ENCODE data around the gene LSS. TPM values are rescaled to one million over a fixed set of nuclear protein-coding genes. Genes with fewer than 3 reads are reported as not detected.
A peak's percentile ranks its signal among the peaks of the same experiment; 100 is the strongest.

Gene LSS
- total and polyA plus RNA-seq, 3 experiments from 2014 or later: 16.1 to 20.4 (median 19.6) TPM

- Histone ChIP-seq H3K9me3 (ENCODE audit: low read length) (no peaks in the 10 kb centered on the region), H3K27ac (ENCODE audit: low read depth, low read length) (no peak overlapping the region), H3K4me3 (ENCODE audit: low read length) (no peak overlapping the region), H3K36me3 (ENCODE audit: insufficient read depth, low read length) (no peaks in the 10 kb centered on the region), H3K4me1 (ENCODE audit: insufficient read depth, low read length) (no peaks in the 10 kb centered on the region), H3K27me3 (ENCODE audit: insufficient read depth, low read length, poor library complexity, severe bottlenecking) (no peaks in the 10 kb centered on the region)
- Mint-ChIP-seq H3K4me1 (no peaks in the 10 kb centered on the region), H3K36me3 (peaks cover 0 to 1% (median 1%) of the 10 kb centered on the region in 3 donors), H3K9me3 (no peaks in the 10 kb centered on the region), H3K4me3 (no peak overlapping the region), H3K27ac (peak overlapping the region in 2 of 8 donors; percentile 51 to 52), H3K27me3 (peaks cover 2 to 23% of the 10 kb centered on the region in 2 donors)
- DNase-seq: no peak
- ChIA-PET POLR2A (no interaction called here), CTCF (no interaction called here)
Measured at GRCh38 chr21:46163380-46163779, 65.2 kb downstream of the LSS start.

DNA sequence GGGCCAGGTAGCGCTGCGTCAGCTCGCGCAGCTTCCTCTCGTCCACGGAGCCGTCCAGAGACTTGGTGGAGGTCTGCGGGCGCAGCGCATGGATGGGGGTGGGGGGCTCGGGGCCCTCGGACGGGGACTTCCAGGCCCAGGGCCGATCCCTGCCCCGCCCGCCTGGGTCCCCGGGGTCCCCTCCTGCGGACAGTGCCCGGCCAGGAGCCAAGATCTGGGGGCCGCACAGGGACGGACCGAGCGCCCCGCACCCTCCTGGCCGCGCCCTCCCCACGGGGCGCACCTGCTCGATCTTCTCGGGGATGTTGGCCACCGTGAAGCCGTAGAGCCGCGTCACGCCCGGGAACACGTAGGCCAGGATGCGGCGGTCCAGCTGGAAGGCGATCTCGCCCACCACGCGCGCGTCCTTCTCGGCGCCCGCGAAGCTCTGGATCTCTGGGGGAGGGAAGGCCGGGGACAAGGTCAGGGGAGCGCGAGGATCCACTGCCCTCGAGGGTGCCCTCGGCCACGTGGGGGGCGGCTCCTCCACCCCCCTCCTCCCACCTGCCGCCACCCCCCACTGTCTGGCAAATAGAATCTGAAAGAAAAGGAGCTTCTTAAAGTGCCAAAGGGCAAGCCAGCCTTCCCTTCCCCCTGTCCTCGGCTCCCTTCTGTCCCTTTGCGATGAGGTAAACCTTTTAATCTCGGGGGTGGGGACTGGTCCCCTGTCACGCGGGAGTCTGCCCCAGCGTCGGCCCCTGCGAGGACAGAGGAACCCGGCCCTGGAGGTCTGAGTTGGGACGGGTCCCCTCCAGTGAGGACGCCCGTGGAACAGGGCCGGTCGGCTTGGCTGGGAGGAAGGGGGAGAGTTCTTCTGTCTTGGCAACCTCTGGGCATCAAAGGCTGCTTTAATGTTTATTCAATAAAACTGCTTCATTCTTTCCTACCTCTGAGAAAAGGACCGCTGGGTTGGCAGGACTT lies 66.7 kb downstream of the LSS start:
- Mint-ChIP-seq H3K36me3 (peaks cover 0 to 1% (median 0%) of the 10 kb centered on the region in 3 donors), H3K27me3 (peaks cover 2 to 20% of the 10 kb centered on the region in 2 donors)
- CTCF ChIA-PET: no interaction called here

GRCh38 chr21:46160907-46161632 lies 67.5 kb downstream of the LSS start:
- peaks cover 2 to 20% of the 10 kb centered on the region in 2 donors for H3K27me3 Mint-ChIP-seq
- no peaks in the 10 kb centered on the region for H3K4me1 Mint-ChIP-seq
- H3K27me3 ChIP-seq (ENCODE audit: insufficient read depth, low read length, poor library complexity, severe bottlenecking): no peaks in the 10 kb centered on the region
- peak overlapping the region in 1 of 7 donors; percentile 22 for H3K4me3 Mint-ChIP-seq
- no peak overlapping the region for H3K4me3 ChIP-seq (ENCODE audit: low read length)
- peaks cover 0 to 1% (median 0%) of the 10 kb centered on the region in 3 donors for H3K36me3 Mint-ChIP-seq
- H3K27ac Mint-ChIP-seq: no peak overlapping the region
- CTCF ChIA-PET: no interaction called here
- no peaks in the 10 kb centered on the region for H3K4me1 ChIP-seq (ENCODE audit: insufficient read depth, low read length)
- DNase-seq: no peak
- H3K36me3 ChIP-seq (ENCODE audit: insufficient read depth, low read length): no peaks in the 10 kb centered on the region
- no peaks in the 10 kb centered on the region for H3K9me3 ChIP-seq (ENCODE audit: low read length)
- POLR2A ChIA-PET: no interaction called here
- no peaks in the 10 kb centered on the region for H3K9me3 Mint-ChIP-seq
- H3K27ac ChIP-seq (ENCODE audit: low read depth, low read length): no peak overlapping the region

More for the DNA sequence above, 66.7 kb downstream of the LSS start:
- no peaks in the 10 kb centered on the region for H3K9me3 Mint-ChIP-seq
- Histone ChIP-seq H3K27me3 (ENCODE audit: insufficient read depth, low read length, poor library complexity, severe bottlenecking) (no peaks in the 10 kb centered on the region), H3K9me3 (ENCODE audit: low read length) (no peaks in the 10 kb centered on the region), H3K4me1 (ENCODE audit: insufficient read depth, low read length) (no peaks in the 10 kb centered on the region), H3K36me3 (ENCODE audit: insufficient read depth, low read length) (no peaks in the 10 kb centered on the region), H3K4me3 (ENCODE audit: low read length) (no peak overlapping the region), H3K27ac (ENCODE audit: low read depth, low read length) (no peak overlapping the region)
- POLR2A ChIA-PET: no interaction called here
- H3K27ac Mint-ChIP-seq: no peak overlapping the region
- H3K4me3 Mint-ChIP-seq: no peak overlapping the region
- DNase-seq: peak in 1 of 5 donors; percentile 33
- H3K4me1 Mint-ChIP-seq: no peaks in the 10 kb centered on the region

DNA sequence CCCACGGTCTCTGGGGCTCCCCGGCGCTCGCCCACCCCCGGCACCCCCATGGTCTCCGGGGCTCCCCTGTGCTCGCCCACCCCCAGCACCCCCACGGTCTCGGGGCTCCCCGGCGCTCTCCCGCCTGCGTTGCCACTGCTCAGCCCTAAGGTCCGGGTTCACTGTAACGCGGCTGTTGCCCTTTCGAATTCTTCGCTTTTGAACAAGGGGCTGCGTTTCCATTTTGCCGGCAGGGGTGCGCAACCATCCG lies 68.0 kb downstream of the LSS start:
- CTCF ChIA-PET: no interaction called here
- no peaks in the 10 kb centered on the region for H3K9me3 Mint-ChIP-seq
- peaks cover 0 to 1% (median 0%) of the 10 kb centered on the region in 3 donors for H3K36me3 Mint-ChIP-seq
- POLR2A ChIA-PET: no interaction called here
- no peaks in the 10 kb centered on the region for H3K9me3 ChIP-seq (ENCODE audit: low read length)
- H3K4me1 ChIP-seq (ENCODE audit: insufficient read depth, low read length): no peaks in the 10 kb centered on the region
- H3K27me3 Mint-ChIP-seq: peaks cover 2 to 20% of the 10 kb centered on the region in 2 donors
- no peaks in the 10 kb centered on the region for H3K27me3 ChIP-seq (ENCODE audit: insufficient read depth, low read length, poor library complexity, severe bottlenecking)
- no peak overlapping the region for H3K4me3 ChIP-seq (ENCODE audit: low read length)
- no peaks in the 10 kb centered on the region for H3K4me1 Mint-ChIP-seq
- H3K27ac ChIP-seq (ENCODE audit: low read depth, low read length): no peak overlapping the region
- no peaks in the 10 kb centered on the region for H3K36me3 ChIP-seq (ENCODE audit: insufficient read depth, low read length)
- DNase-seq: no peak
- no peak overlapping the region for H3K27ac Mint-ChIP-seq
- no peak overlapping the region for H3K4me3 Mint-ChIP-seq

DNA sequence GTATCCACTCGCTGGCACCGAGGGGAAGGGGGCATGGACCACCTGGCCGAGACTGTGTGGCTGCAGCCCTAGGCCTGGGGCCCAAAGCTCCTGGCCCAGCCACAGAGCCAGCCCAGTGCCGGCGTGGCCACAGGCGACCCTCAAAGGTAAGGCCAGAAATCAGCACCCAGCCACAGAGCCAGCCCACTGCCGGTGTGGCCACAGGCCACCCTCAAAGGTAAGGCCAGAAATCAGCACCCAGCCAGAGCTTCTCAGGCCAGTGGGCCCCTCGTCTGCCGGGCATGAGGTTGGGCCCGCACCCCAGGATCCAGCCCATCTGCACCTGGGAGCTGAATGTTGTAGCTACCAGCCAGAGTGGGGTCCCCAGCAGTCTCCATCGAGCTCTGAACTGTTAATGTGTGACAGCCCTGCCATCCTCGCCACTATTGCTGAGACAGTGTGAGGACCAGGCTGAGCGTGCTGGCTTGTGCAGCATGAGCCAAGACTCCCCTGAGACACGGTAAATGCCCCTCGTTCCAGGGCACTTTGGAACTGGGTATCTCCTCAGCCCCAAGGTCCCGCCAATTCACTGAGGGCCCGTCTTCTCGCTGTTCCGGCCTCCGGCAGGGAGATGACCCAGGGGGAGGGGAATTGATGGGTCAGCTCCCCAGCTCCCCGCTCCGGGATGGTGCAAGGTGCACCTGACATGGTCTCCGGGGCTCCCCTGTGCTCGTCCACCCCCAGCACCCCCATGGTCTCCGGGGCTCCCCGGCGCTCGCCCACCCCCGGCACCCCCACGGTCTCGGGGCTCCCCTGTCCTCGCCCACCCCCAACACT lies 68.5 kb downstream of the LSS start:
- peak overlapping the region in 1 of 8 donors; percentile 27 for H3K27ac Mint-ChIP-seq
- H3K4me3 Mint-ChIP-seq: no peak overlapping the region
- no peak overlapping the region for H3K27ac ChIP-seq (ENCODE audit: low read depth, low read length)
- H3K4me1 ChIP-seq (ENCODE audit: insufficient read depth, low read length): no peaks in the 10 kb centered on the region
- no peak for DNase-seq
- H3K27me3 Mint-ChIP-seq: peaks cover 2 to 20% of the 10 kb centered on the region in 2 donors
- no peaks in the 10 kb centered on the region for H3K9me3 ChIP-seq (ENCODE audit: low read length)
- no peaks in the 10 kb centered on the region for H3K36me3 ChIP-seq (ENCODE audit: insufficient read depth, low read length)
- ChIA-PET POLR2A (no interaction called here), CTCF (no interaction called here)
- H3K4me1 Mint-ChIP-seq: no peaks in the 10 kb centered on the region
- H3K36me3 Mint-ChIP-seq: peaks cover 0 to 1% (median 0%) of the 10 kb centered on the region in 3 donors
- H3K9me3 Mint-ChIP-seq: no peaks in the 10 kb centered on the region
- H3K27me3 ChIP-seq (ENCODE audit: insufficient read depth, low read length, poor library complexity, severe bottlenecking): no peaks in the 10 kb centered on the region
- H3K4me3 ChIP-seq (ENCODE audit: low read length): no peak overlapping the region

GRCh38 chr21:46159390-46159789 lies 69.2 kb downstream of the LSS start:
- H3K27ac Mint-ChIP-seq: peak overlapping the region in 2 of 8 donors; percentile 27 to 63
- H3K27me3 Mint-ChIP-seq: peaks cover 2 to 15% of the 10 kb centered on the region in 2 donors
- ChIA-PET POLR2A (no interaction called here), CTCF (no interaction called here)
- H3K27ac ChIP-seq (ENCODE audit: low read depth, low read length): no peak overlapping the region
- no peaks in the 10 kb centered on the region for H3K36me3 ChIP-seq (ENCODE audit: insufficient read depth, low read length)
- no peaks in the 10 kb centered on the region for H3K4me1 Mint-ChIP-seq
- no peak overlapping the region for H3K4me3 ChIP-seq (ENCODE audit: low read length)
- no peaks in the 10 kb centered on the region for H3K9me3 Mint-ChIP-seq
- no peak for DNase-seq
- H3K27me3 ChIP-seq (ENCODE audit: insufficient read depth, low read length, poor library complexity, severe bottlenecking): no peaks in the 10 kb centered on the region
- H3K36me3 Mint-ChIP-seq: peaks cover 0 to 1% (median 0%) of the 10 kb centered on the region in 3 donors
- no peak overlapping the region for H3K4me3 Mint-ChIP-seq
- no peaks in the 10 kb centered on the region for H3K4me1 ChIP-seq (ENCODE audit: insufficient read depth, low read length)
- H3K9me3 ChIP-seq (ENCODE audit: low read length): no peaks in the 10 kb centered on the region

- no peak overlapping the region for H3K27ac Mint-ChIP-seq
- ChIA-PET POLR2A (no interaction called here), CTCF (no interaction called here)
- Histone ChIP-seq H3K27ac (ENCODE audit: low read depth, low read length) (no peak overlapping the region), H3K36me3 (ENCODE audit: insufficient read depth, low read length) (no peaks in the 10 kb centered on the region), H3K27me3 (ENCODE audit: insufficient read depth, low read length, poor library complexity, severe bottlenecking) (no peaks in the 10 kb centered on the region), H3K4me1 (ENCODE audit: insufficient read depth, low read length) (no peaks in the 10 kb centered on the region), H3K9me3 (ENCODE audit: low read length) (no peaks in the 10 kb centered on the region), H3K4me3 (ENCODE audit: low read length) (no peak overlapping the region)
- H3K36me3 Mint-ChIP-seq: no peaks in the 10 kb centered on the region
- DNase-seq: no peak
- H3K27me3 Mint-ChIP-seq: peaks cover 2 to 11% of the 10 kb centered on the region in 2 donors
- no peaks in the 10 kb centered on the region for H3K4me1 Mint-ChIP-seq
- no peak overlapping the region for H3K4me3 Mint-ChIP-seq
- no peaks in the 10 kb centered on the region for H3K9me3 Mint-ChIP-seq
Measured at GRCh38 chr21:46158666-46159300, 69.8 kb downstream of the LSS start.

Measured in CD8-positive, alpha-beta memory T cell (primary cell).